Thyroid gland (tissue), 4 donors: ENCODE measurements around the gene MALT1.

Experiments
- POLR2A ChIP-seq, 2 donors: fragments of 450-650 bp; IDR thresholded peaks; one replicate each; pipeline ENCODE4 v1.6.1; 2017; ENCODE audit warnings: antibody characterized with exemption in 2 of 2, mild to moderate bottlenecking in 2 of 2, moderate library complexity in 1 of 2
- TF ChIP-seq, protein P1 (sequence below), 6 experiments: fragments of 200-600 bp in 3 of 6; fragments of 450-650 bp in 3 of 6; sonication (generic) in 3 of 6; IDR thresholded peaks; one replicate each; pipeline ENCODE4 v1.5.1; 2016 to 2019; ENCODE audit warnings: antibody characterized with exemption in 6 of 6, mild to moderate bottlenecking in 2 of 6, inconsistent platforms in 1 of 6, moderate library complexity in 1 of 6

DNA sequence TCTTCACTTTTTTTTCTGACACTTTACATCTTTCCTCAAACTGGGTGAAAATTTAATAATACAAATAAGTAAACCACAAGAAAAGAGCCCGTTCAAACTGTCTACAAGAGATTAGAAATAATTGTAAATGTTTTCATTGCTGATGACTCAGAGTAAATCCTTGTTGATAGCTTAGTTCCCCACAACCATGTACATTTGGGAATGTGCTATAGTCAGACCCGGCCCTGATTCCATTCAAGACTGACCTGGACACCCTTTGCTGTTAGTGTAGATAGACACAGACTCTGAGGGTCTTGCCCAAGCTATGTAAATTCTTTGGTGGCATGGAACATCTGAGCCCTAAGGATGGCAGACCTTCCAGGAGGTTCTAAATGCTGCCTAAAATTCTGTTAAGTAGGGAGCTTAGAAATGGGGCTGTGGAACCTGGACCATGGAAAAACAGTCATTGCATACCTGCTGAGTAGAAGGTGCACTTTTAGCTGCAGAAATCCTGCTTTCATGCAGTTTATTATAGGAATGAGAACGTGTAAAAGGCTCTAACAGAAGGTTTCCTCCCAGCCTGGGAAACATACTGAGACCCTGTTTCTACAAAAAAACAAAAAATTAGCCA, 3.7 kb downstream of the MALT1 start:
- TF ChIP-seq, protein P1, sequence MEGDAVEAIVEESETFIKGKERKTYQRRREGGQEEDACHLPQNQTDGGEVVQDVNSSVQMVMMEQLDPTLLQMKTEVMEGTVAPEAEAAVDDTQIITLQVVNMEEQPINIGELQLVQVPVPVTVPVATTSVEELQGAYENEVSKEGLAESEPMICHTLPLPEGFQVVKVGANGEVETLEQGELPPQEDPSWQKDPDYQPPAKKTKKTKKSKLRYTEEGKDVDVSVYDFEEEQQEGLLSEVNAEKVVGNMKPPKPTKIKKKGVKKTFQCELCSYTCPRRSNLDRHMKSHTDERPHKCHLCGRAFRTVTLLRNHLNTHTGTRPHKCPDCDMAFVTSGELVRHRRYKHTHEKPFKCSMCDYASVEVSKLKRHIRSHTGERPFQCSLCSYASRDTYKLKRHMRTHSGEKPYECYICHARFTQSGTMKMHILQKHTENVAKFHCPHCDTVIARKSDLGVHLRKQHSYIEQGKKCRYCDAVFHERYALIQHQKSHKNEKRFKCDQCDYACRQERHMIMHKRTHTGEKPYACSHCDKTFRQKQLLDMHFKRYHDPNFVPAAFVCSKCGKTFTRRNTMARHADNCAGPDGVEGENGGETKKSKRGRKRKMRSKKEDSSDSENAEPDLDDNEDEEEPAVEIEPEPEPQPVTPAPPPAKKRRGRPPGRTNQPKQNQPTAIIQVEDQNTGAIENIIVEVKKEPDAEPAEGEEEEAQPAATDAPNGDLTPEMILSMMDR (IDR thresholded peaks at IDR 0.05): no peak
- TF ChIP-seq POLR2A (IDR thresholded peaks at IDR 0.05): no peak
